HEK293 (cell line): ENCODE data around the gene SUV39H2.
A peak's percentile ranks its signal among the peaks of the same experiment; 100 is the strongest.

ENCODE experiments used
- CTCF ChIA-PET: fragments of 350-600 bp; formaldehyde crosslinking; extraction: SDS; loops from one replicate; lab custom pipeline; 2021; ENCODE audit warnings: antibody characterized with exemption; lab: Yijun Ruan, JAX
- POLR2A ChIA-PET: fragments of 300-600 bp; formaldehyde crosslinking; extraction: SDS; loops from one replicate; lab custom pipeline; 2020; ENCODE audit warnings: antibody characterized with exemption, inconsistent platforms; lab: Yijun Ruan, JAX
- H3K27ac ChIP-seq: fragments of 200-500 bp; sonication (Bioruptor generic); 2 replicates; pipeline ENCODE4 v1.5.1; 2014; ENCODE audit warnings: low read depth, low read length, control low read depth, inconsistent platforms; ENCODE audit errors: extremely low read depth
- H3K36me3 ChIP-seq, 2 experiments: fragments of 200-500 bp in 1 of 2; sonication (Bioruptor generic) in 1 of 2; 1 replicate in 1 of 2; 2 replicates in 1 of 2; pipeline ENCODE4 v1.5.1; 2014 to 2017; ENCODE audit warnings: inconsistent platforms in 2 of 2, low read length in 2 of 2; ENCODE audit not compliant: control insufficient read depth in 2 of 2, insufficient read depth in 1 of 2
- H3K4me1 ChIP-seq: fragments of 200-500 bp; sonication (Bioruptor generic); 2 replicates; pipeline ENCODE4 v1.5.1; 2014; ENCODE audit warnings: mild to moderate bottlenecking, low read length, inconsistent platforms; ENCODE audit not compliant: control insufficient read depth, insufficient read depth
- H3K4me3 ChIP-seq: 2 replicates; pipeline ENCODE4 v1.5.1; 2011; ENCODE audit warnings: low read depth, mild to moderate bottlenecking, control low read depth, low read length, moderate library complexity
- H3K9me3 ChIP-seq: fragments of 200-500 bp; sonication (Bioruptor generic); 2 replicates; pipeline ENCODE4 v1.5.1; 2014; ENCODE audit warnings: low read depth, low read length, inconsistent platforms; ENCODE audit not compliant: control insufficient read depth, insufficient read depth
- GLIS2 ChIP-seq: fragments of 450-650 bp; formaldehyde crosslinking; IDR thresholded peaks from 2 replicates; pipeline ENCODE4 v1.5.1; 2016; ENCODE audit warnings: missing biosample characterization, missing genetic modification characterization
- KLF10 ChIP-seq: fragments of 450-650 bp; IDR thresholded peaks from 2 replicates; pipeline ENCODE4 v1.5.1; 2018; ENCODE audit warnings: missing biosample characterization, mild to moderate bottlenecking, missing genetic modification characterization
- ZBTB26 ChIP-seq: fragments of 450-650 bp; formaldehyde crosslinking; optimal IDR thresholded peaks from 2 replicates; pipeline ENCODE3; 2016; ENCODE audit warnings: missing biosample characterization, mild to moderate bottlenecking, missing genetic modification characterization
- ZBTB44 ChIP-seq: fragments of 450-650 bp; IDR thresholded peaks from 2 replicates; pipeline ENCODE4 v1.5.1; 2018; ENCODE audit warnings: missing biosample characterization, mild to moderate bottlenecking, missing genetic modification characterization
- ZBTB49 ChIP-seq: fragments of 450-650 bp; formaldehyde crosslinking; IDR thresholded peaks from 2 replicates; pipeline ENCODE4 v1.5.1; 2016; ENCODE audit warnings: missing biosample characterization, missing genetic modification characterization, low read depth
- ZBTB6 ChIP-seq: fragments of 450-650 bp; formaldehyde crosslinking; IDR thresholded peaks from 2 replicates; pipeline ENCODE4 v1.5.1; 2017; ENCODE audit warnings: missing biosample characterization, missing genetic modification characterization
- ZEB2 ChIP-seq: fragments of 450-650 bp; formaldehyde crosslinking; IDR thresholded peaks from 2 replicates; pipeline ENCODE4 v1.5.1; 2016; ENCODE audit warnings: missing biosample characterization, missing genetic modification characterization
- ZNF133 ChIP-seq: fragments of 450-650 bp; formaldehyde crosslinking; IDR thresholded peaks from 2 replicates; pipeline ENCODE4 v1.5.1; 2016; ENCODE audit warnings: missing biosample characterization, missing genetic modification characterization
- ZNF2 ChIP-seq: fragments of 450-650 bp; formaldehyde crosslinking; IDR thresholded peaks from 2 replicates; pipeline ENCODE4 v1.5.1; 2016; ENCODE audit warnings: missing biosample characterization, missing genetic modification characterization
- ZNF280C ChIP-seq: fragments of 450-650 bp; formaldehyde crosslinking; IDR thresholded peaks from 2 replicates; pipeline ENCODE4 v1.5.1; 2016; ENCODE audit warnings: missing biosample characterization, missing genetic modification characterization
- ZNF341 ChIP-seq: fragments of 450-650 bp; formaldehyde crosslinking; IDR thresholded peaks from 2 replicates; pipeline ENCODE4; 2016; ENCODE audit warnings: low read depth, missing biosample characterization, missing genetic modification characterization
- ZNF391 ChIP-seq: fragments of 450-650 bp; formaldehyde crosslinking; IDR thresholded peaks from 2 replicates; pipeline ENCODE4 v1.5.1; 2016; ENCODE audit warnings: low read depth, missing biosample characterization, missing genetic modification characterization, borderline replicate concordance
- ZNF398 ChIP-seq: fragments of 450-650 bp; formaldehyde crosslinking; IDR thresholded peaks from 2 replicates; pipeline ENCODE4 v1.5.1; 2017; ENCODE audit warnings: missing biosample characterization, missing genetic modification characterization
- ZNF423 ChIP-seq: fragments of 450-650 bp; formaldehyde crosslinking; IDR thresholded peaks from 2 replicates; pipeline ENCODE4 v1.5.1; 2016; ENCODE audit warnings: missing biosample characterization, missing genetic modification characterization
- ZNF521 ChIP-seq: fragments of 450-650 bp; formaldehyde crosslinking; IDR thresholded peaks from 2 replicates; pipeline ENCODE4 v1.5.1; 2017; ENCODE audit warnings: missing biosample characterization, mild to moderate bottlenecking, missing genetic modification characterization
- ZNF548 ChIP-seq: fragments of 450-650 bp; formaldehyde crosslinking; IDR thresholded peaks from 2 replicates; pipeline ENCODE4 v1.5.1; 2016; ENCODE audit warnings: missing biosample characterization, missing genetic modification characterization
- ZNF549 ChIP-seq: fragments of 450-650 bp; IDR thresholded peaks from 2 replicates; pipeline ENCODE4 v1.5.1; 2018; ENCODE audit warnings: missing biosample characterization, missing genetic modification characterization, mild to moderate bottlenecking, inconsistent platforms, moderate library complexity
- ZNF561 ChIP-seq: fragments of 450-650 bp; IDR thresholded peaks from 2 replicates; pipeline ENCODE4 v1.5.1; 2018; ENCODE audit warnings: missing biosample characterization, missing genetic modification characterization, borderline replicate concordance
- ZNF571 ChIP-seq: fragments of 450-650 bp; formaldehyde crosslinking; IDR thresholded peaks from 2 replicates; pipeline ENCODE4 v1.5.0; 2017; ENCODE audit warnings: missing biosample characterization, missing genetic modification characterization
- ZNF610 ChIP-seq: fragments of 450-650 bp; formaldehyde crosslinking; IDR thresholded peaks from 2 replicates; pipeline ENCODE4 v1.5.1; 2016; ENCODE audit warnings: missing biosample characterization, missing genetic modification characterization, borderline replicate concordance
- ZNF677 ChIP-seq: fragments of 450-650 bp; IDR thresholded peaks from 2 replicates; pipeline ENCODE4 v1.5.0; 2018; ENCODE audit warnings: missing biosample characterization, mild to moderate bottlenecking, missing genetic modification characterization, moderate library complexity
- ZNF707 ChIP-seq: fragments of 450-650 bp; formaldehyde crosslinking; IDR thresholded peaks from 2 replicates; pipeline ENCODE4 v1.5.1; 2016; ENCODE audit warnings: missing biosample characterization, missing genetic modification characterization
- ZXDB ChIP-seq: fragments of 450-650 bp; formaldehyde crosslinking; IDR thresholded peaks from 2 replicates; pipeline ENCODE4 v1.5.1; 2016; ENCODE audit warnings: missing biosample characterization, missing genetic modification characterization

Gene SUV39H2

GRCh38 chr10:14837757-14838581, 40.7 kb upstream of the SUV39H2 start, which contains the start of the genes CDNF, HSPA14 and MSANTD7 (continued):
- 0 out of 2 replicates have a peak, but pooled peaks have one; percentile 17 for TF ChIP-seq ZBTB44 (tag by site-specific recombination)
- TF ChIP-seq ZNF677 (tag by site-specific recombination), result no peak
- no peak for TF ChIP-seq ZBTB6 (tag by site-specific recombination)
- TF ChIP-seq ZNF561, result no peak
- peak; percentile 96 for TF ChIP-seq GLIS2
- no peak for TF ChIP-seq ZNF548 (tag by site-specific recombination)
- no peak for TF ChIP-seq ZNF521 (tag by site-specific recombination)
- no peak for TF ChIP-seq ZNF398 (tag by site-specific recombination)
- peak; percentile 46 for TF ChIP-seq ZEB2 (tag by site-specific recombination)
- 0 out of 2 replicates have a peak, but pooled peaks have one; percentile 51 for TF ChIP-seq ZNF610 (tag by site-specific recombination)
- TF ChIP-seq ZXDB (tag by site-specific recombination), result peak; percentile 62
- TF ChIP-seq ZNF571 (tag by site-specific recombination), result no peak
- TF ChIP-seq ZNF391 (tag by site-specific recombination), result peak; percentile 75; the same call in 1 of the 2 replicates
- TF ChIP-seq, all 188 proteins: peak for 58

GRCh38 chr10:14838582-14839304, 39.9 kb upstream of the SUV39H2 start:
- Histone ChIP-seq H3K9me3 (no peaks in the 10 kb centered on the region), H3K27ac (peak overlapping the region; percentile 88), H3K36me3 (peaks cover 24 to 38% of the 10 kb centered on the region in 2 experiments; a peak in 2 of 3 replicates), H3K4me3 (peak overlapping the region; percentile 94), H3K4me1 (peaks cover 5% of the 10 kb centered on the region; the same call in 1 of the 2 replicates)
- CTCF ChIA-PET, result interaction anchor here (0.8 to 1.3 kb wide), 2 partner anchors 15 to 111 kb away, joined by 4 to 5 read pairs; no protein-coding TSS in a partner anchor
- POLR2A ChIA-PET, result interaction anchor here (0.9 to 3.9 kb wide), 15 partner anchors 9 to 330 kb away, joined by 3 to 68 read pairs (median 5); partner anchors contain the start of genes DCLRE1C, MEIG1, NMT2 and SUV39H2
- TF ChIP-seq ZNF133 (tag by site-specific recombination), result no peak
- TF ChIP-seq ZNF2 (tag by site-specific recombination), result 0 out of 2 replicates have a peak, but pooled peaks have one; percentile 28
- 0 out of 2 replicates have a peak, but pooled peaks have one; percentile 2 for TF ChIP-seq ZEB2 (tag by site-specific recombination)
- TF ChIP-seq ZNF423, result no peak
- no peak for TF ChIP-seq ZNF280C (tag by site-specific recombination)
- no peak for TF ChIP-seq KLF10 (tag by site-specific recombination)
- TF ChIP-seq ZNF341 (tag by site-specific recombination), result peak; percentile 85
- TF ChIP-seq ZBTB26, result peak; percentile 50
- no peak for TF ChIP-seq ZNF549
- no peak for TF ChIP-seq ZNF707 (tag by site-specific recombination)
- TF ChIP-seq ZXDB (tag by site-specific recombination), result 0 out of 2 replicates have a peak, but pooled peaks have one; percentile 7
- no peak for TF ChIP-seq ZBTB49 (tag by site-specific recombination)
